Testis (tissue), 3 donors: ENCODE data around the gene TBC1D24. TPM values are rescaled to one million over a fixed set of nuclear protein-coding genes. Genes with fewer than 3 reads are reported as not detected.

Source experiments
- DNase-seq: peaks from one replicate; pipeline ENCODE4 v3.0.0-alpha.2; 2019
- H3K27ac ChIP-seq, 2 donors: fragments of 200-600 bp; sonication (generic); one replicate each; pipeline ENCODE4 v1.5.1; 2019
- H3K27me3 ChIP-seq: fragments of 200-600 bp; sonication (generic); one replicate; pipeline ENCODE4 v1.5.1; 2019
- H3K36me3 ChIP-seq: fragments of 200-600 bp; sonication (generic); one replicate; pipeline ENCODE4 v1.5.1; 2017; ENCODE audit warnings: low read depth; ENCODE audit errors: missing control alignments
- H3K4me1 ChIP-seq: fragments of 200-600 bp; sonication (generic); one replicate; pipeline ENCODE4 v1.5.1; 2019
- H3K4me3 ChIP-seq, 2 donors: fragments of 200-600 bp; sonication (generic); one replicate each; pipeline ENCODE4 v1.5.1; 2017 to 2019
- H3K9me3 ChIP-seq: fragments of 200-600 bp; sonication (generic); one replicate; pipeline ENCODE4 v1.5.1; 2017
- CTCF ChIP-seq, 3 experiments: fragments of 450-650 bp in 2 of 3; fragments of 200-600 bp in 1 of 3; sonication (generic) in 1 of 3; IDR thresholded peaks; one replicate each; pipeline ENCODE4 v1.5.1; 2016 to 2019; ENCODE audit warnings: antibody characterized with exemption in 3 of 3, mild to moderate bottlenecking in 2 of 3, moderate library complexity in 1 of 3
- POLR2A ChIP-seq: fragments of 450-650 bp; IDR thresholded peaks from one replicate; pipeline ENCODE4 v1.6.1; 2017; ENCODE audit warnings: antibody characterized with exemption, mild to moderate bottlenecking, moderate library complexity
- WGBS, 2 donors: methylation state at CpG; one replicate each; pipeline ENCODE4 v1.1.5; 2018; 5-methylcytosine and 5-hydroxymethylcytosine counted together
- intact Hi-C: fragments of 100-400 bp; cut with DNase I; formaldehyde crosslinking; loops from one replicate; pipeline ENCODE4 v1.15.1; 2023; ENCODE audit warnings: low total_unique reads
- polyA plus RNA-seq: library from polyadenylated mRNA; stranded (reverse); fragments of 350-450 nt; fragmentation: Illumina TruSeq; extraction: RNeasy Lipid Tissue Mini Kit (QIAGEN cat#74804); gene quantifications from one replicate; pipeline ENCODE4 v1.2.3, GENCODE V29; 2014; ENCODE audit warnings: low read depth, low replicate concordance; ENCODE audit not compliant: insufficient read depth
- total RNA-seq, 2 donors: library from RNA; depleted of rRNA; stranded (reverse); fragments of >200 nt; gene quantifications; one replicate each; pipeline ENCODE4 v1.2.3, GENCODE V29; 2016

TBC1D24 gene
- total and polyA plus RNA-seq, 3 donors from 2014 or later = 5.3 to 13.5 (median 11.2) TPM

- H3K27me3 ChIP-seq = no peaks in the 10 kb centered on the region
- H3K4me3 ChIP-seq = no peak overlapping the region
- intact Hi-C loops = no loop called here
- no peak for DNase-seq
- peaks cover 36% of the 10 kb centered on the region for H3K4me1 ChIP-seq
- H3K9me3 ChIP-seq = no peaks in the 10 kb centered on the region
- WGBS, 2 donors = 47 to 51% methylated on average over 4 to 8 of the region's 9 CpGs
- H3K27ac ChIP-seq = peak overlapping the region in 1 of 2 donors; percentile 24
- no peak for TF ChIP-seq CTCF (IDR thresholded peaks at IDR 0.05)
- no peak for TF ChIP-seq POLR2A
- no peaks in the 10 kb centered on the region for H3K36me3 ChIP-seq
Observed at GRCh38 chr16:2470603-2471015, 4.3 kb upstream of the TBC1D24 start.

GRCh38 chr16:2471016-2471652 is 3.8 kb upstream of the TBC1D24 start, which contains the start of gene NTN3:
Gene NTN3 (plus strand): TSS chr16:2471297. CDS start chr16:2471702, 405 bp downstream.
- DNase-seq = no peak

GRCh38 chr16:2471653-2472487 is 3.1 kb upstream of the TBC1D24 start:
- no peak for TF ChIP-seq CTCF (IDR thresholded peaks at IDR 0.05)
- no peaks in the 10 kb centered on the region for H3K27me3 ChIP-seq
- DNase-seq = no peak
- H3K36me3 ChIP-seq = no peaks in the 10 kb centered on the region
- peaks cover 39% of the 10 kb centered on the region for H3K4me1 ChIP-seq
- 42 to 80% methylated on average over 9 to 61 of the region's 61 CpGs for WGBS, 2 donors
- peak overlapping the region in 1 of 2 donors; percentile 26 for H3K4me3 ChIP-seq
- intact Hi-C loops = no loop called here
- H3K27ac ChIP-seq = peak overlapping the region in 1 of 2 donors; percentile 24
- no peaks in the 10 kb centered on the region for H3K9me3 ChIP-seq

More at GRCh38 chr16:2471016-2471652, 3.8 kb upstream of the TBC1D24 start, which contains the start of gene NTN3:
- H3K4me1 ChIP-seq = peaks cover 39% of the 10 kb centered on the region
- peak within 1 kb of the TSS in 1 of 2 donors; percentile 26 for H3K4me3 ChIP-seq
- intact Hi-C loops = no loop called here
- no peaks in the 10 kb centered on the region for H3K36me3 ChIP-seq
- H3K27me3 ChIP-seq = no peaks in the 10 kb centered on the region
- TF ChIP-seq POLR2A (no peak), CTCF (IDR thresholded peaks at IDR 0.05) (no peak)
- H3K9me3 ChIP-seq = no peaks in the 10 kb centered on the region
- H3K27ac ChIP-seq = peak within 1 kb of the TSS in 1 of 2 donors; percentile 24
- WGBS, 2 donors = 0 to 2% methylated on average over 10 to 19 of the region's 59 CpGs

- Histone ChIP-seq H3K4me1 (peaks cover 39% of the 10 kb centered on the region), H3K27ac (no peak overlapping the region), H3K36me3 (no peaks in the 10 kb centered on the region), H3K4me3 (no peak overlapping the region), H3K9me3 (no peaks in the 10 kb centered on the region), H3K27me3 (no peaks in the 10 kb centered on the region)
- 87 to 97% methylated on average over 12 to 22 of the region's 27 CpGs for WGBS, 2 donors
- intact Hi-C loops = no loop called here
- DNase-seq = no peak
- TF ChIP-seq POLR2A (no peak), CTCF (IDR thresholded peaks at IDR 0.05) (no peak)
Observed at GRCh38 chr16:2472488-2472864, 2.5 kb upstream of the TBC1D24 start.
